AG20443 (cell line): ENCODE measurements around the gene THSD4.
A peak's percentile ranks its signal among the peaks of the same experiment; 100 is the strongest.
"Not testable (repeated sequence)": the region's sequence is repeated elsewhere in the genome, so short reads cannot be mapped to it uniquely, and the experiment has no call there.

Source experiments
- DNase-seq: peaks from one replicate; pipeline ENCODE4 v3.0.0; 2012; ENCODE audit warnings: low spot score, mixed read lengths

THSD4 gene

DNA sequence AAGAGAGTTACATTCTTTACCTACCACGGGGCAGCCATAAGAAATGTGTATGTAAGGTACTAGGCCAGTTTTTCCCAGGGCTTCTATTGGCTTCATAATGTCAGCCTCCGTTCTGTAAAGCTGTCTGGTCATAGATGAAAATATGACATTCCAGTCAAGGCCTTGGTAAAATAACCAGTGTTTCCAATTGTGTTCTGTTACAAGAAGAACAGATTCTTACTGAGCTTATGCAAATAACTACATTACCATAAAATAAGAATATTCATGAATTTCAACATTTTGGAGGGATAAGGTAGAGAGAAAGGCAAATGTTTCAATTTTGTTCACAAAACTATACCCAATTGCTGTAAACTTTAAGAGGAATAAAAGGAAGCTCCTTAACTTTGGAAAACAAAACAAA is 315.5 kb downstream of the THSD4 start:
- no peak for DNase-seq

DNA sequence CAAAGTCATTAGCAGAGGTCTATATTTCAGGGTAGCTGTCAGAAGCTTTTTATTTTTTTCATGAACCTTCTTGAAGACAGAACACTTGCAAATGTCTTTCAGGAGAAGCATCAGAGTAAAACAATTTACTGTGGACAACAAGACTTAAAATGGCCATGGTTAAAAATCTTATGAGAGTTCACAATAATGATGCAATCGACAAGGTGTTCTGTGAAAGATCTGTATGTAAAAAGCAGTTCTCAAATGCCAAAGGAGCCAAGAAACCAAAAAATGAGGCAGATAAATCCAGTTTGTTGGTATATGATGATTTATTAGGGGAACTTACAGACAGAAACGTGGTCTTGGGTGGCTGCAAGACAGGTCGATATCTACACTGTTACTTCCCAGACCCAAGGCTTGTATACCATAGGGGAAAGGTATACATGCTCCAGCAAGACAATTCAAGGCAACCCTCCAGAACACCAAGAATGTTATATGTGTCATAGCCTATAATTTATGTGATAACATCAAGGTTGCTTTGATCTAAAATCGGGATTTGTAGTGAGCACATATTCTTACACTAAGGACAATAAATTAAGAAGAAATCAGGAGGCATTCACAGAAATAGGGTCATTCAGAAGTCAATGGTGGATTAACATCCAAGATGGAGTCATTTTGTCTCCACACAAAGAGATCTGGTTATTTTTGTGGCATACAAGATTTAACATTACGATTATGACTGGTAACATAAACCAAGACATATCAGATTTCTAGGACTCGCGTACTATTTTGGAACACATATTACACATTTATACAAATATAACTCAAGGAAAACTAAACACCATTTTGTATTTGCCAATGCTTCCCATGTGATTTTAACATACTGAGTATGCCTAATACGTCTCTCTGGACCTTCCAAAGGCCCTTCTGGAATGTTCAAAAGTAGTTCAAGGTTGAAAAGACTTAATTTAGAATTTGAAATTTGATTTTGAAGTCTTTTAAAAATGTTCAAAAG is 316.4 kb downstream of the THSD4 start:
- no peak for DNase-seq

DNA sequence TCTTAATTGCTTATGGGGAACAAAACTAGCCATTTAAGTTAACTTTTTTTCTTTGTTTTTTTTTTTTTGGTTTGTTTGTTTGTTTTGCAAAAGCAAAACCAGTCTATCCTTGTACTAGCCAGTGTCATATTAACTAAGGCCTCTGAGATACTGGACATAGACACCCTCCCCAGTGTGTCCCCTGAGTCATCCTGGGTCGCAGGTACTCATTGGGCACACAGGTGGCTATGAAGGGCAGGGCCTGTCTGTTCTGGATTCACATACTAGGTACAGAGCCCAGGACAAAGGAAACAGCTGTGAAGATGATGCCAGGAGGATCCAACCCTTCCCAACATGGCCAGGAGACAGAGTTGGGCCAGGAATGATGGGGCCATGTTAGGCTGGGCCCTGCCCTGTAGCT is 318.1 kb downstream of the THSD4 start:
- no peak for DNase-seq

GRCh38 chr15:71434774-71435173 is 319.5 kb downstream of the THSD4 start:
- DNase-seq: no peak

GRCh38 chr15:71435552-71435951 is 320.3 kb downstream of the THSD4 start:
- no peak for DNase-seq

- DNase-seq: no peak
These were observed 321.6 kb downstream of the THSD4 start for GRCh38 chr15:71436854-71437253.

GRCh38 chr15:71437404-71437803 is 322.1 kb downstream of the THSD4 start:
- DNase-seq: no peak

- no peak for DNase-seq
These were observed 322.6 kb downstream of the THSD4 start for GRCh38 chr15:71437919-71438318.

- DNase-seq: not testable (repeated sequence)
These were observed 324.2 kb downstream of the THSD4 start for GRCh38 chr15:71439478-71439877.

GRCh38 chr15:71440489-71441110 is 325.3 kb downstream of the THSD4 start:
- DNase-seq: peak; percentile 53

GRCh38 chr15:71443538-71443937 is 328.3 kb downstream of the THSD4 start:
- DNase-seq: peak; percentile 59

DNA sequence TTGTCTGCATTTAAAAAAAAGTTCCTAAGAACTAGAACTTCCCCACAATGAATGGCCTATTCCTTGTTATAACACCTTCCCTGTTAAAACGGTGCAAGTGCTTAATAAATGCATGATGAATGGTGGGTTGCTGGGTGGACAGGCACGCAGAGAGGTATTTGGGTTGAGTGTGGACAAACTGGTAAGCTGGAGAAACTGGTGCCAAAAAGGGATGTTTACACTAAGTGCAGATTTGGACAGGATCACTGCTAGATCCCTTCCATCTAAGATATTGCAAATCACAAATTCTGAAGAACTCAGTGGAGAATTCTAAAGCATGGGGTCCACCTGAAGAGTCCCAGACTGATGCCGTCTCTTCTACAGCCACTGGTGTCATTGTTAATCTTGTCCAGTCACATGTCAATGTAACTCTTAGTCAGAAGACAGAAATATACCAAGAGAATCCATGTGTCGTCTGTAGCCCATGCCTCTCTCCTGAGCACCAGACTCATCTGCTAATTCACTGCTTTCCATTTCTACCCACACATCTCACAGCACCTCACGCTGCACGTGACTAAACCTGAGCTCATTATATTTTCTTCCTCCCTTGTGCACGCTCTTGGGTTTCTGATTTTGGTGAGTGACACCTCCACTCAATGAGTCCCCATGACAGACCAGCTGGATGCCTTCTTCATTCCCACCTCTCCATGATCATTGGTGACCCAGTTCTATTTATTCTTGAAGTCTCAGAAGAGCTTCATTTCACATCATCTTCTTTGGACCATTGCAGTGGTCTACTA is 328.9 kb downstream of the THSD4 start:
- no peak for DNase-seq

- DNase-seq: no peak
These were observed 329.8 kb downstream of the THSD4 start for GRCh38 chr15:71444866-71445590.

GRCh38 chr15:71447328-71448250 is 332.3 kb downstream of the THSD4 start:
- no peak for DNase-seq

GRCh38 chr15:71448688-71449114 is 333.4 kb downstream of the THSD4 start:
- DNase-seq: peak; percentile 65

- DNase-seq: no peak
These were observed 334.1 kb downstream of the THSD4 start for GRCh38 chr15:71449363-71449762.

DNA sequence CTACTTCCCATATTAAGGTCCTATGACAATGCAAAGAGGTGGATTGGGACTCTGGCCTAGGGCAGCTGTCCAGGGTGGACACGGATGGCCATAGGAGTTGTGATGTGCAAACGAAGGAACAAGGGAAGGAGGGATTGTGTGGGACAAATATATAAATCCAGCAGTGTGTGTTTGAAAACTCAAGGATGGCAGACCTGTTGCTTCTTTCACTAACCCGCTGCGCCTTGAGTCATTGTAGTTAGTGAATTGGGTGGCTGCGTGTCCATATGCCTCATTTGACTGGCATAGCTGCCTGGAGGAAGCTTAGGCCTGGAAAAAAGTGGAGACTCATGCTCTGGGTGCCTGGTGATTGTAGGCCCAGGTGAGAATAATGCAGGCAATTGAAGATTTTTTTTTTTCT is 334.7 kb downstream of the THSD4 start:
- no peak for DNase-seq

DNA sequence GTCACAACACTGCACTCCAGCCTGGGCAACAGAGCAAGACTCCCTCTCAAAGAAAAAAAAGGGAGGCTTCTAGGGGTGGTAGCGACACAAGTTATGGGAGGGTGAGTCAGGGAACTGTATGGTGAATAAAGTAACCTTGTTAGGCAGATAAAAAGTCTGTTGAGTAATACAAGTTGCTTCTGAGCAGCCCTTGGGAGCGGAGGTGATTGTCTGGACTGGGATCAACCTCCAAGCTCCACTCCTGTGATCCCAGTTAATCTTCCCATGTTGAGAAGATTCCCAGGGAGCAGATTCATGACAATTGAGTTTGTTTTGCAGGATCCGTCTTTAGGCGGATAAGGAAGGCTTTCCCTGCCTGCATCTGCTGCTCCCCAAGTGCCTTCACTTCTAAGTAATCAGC is 335.9 kb downstream of the THSD4 start:
- no peak for DNase-seq

DNA sequence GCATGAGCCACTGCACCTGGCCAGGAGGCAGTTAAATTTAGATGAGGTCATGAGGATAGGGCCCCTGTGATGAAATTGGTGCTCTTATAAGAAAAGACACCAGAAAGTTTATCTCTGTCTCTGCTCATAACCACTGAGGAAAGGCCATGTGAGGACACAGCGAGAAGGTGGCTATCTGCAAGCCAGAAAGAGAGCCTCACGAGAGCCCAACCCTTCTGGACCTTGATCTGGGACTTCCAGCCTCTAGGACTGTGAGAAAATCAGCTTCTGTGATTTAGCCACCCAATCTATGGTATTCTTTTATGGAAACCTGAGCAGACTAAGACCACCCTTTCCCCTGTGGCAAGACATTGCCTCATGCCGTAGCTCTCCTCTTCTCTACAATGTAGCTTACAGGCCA is 337.6 kb downstream of the THSD4 start:
- DNase-seq: no peak

GRCh38 chr15:71454462-71454996 is 339.3 kb downstream of the THSD4 start:
- DNase-seq: no peak
